Trophoblast cell (in vitro differentiated cells and primary cell): Measurements from ENCODE around the gene STK25.

Experiments
- DNase-seq, 2 donors: peaks; one replicate each; pipeline ENCODE4 v3.0.0-alpha.2; 2016
- H2AFZ ChIP-seq: 2 replicates; pipeline ENCODE4 v1.6.1; 2013; ENCODE audit warnings: low read length, moderate library complexity, mild to moderate bottlenecking; ENCODE audit not compliant: insufficient read depth, poor library complexity
- H2AK5ac ChIP-seq: 2 replicates; pipeline ENCODE4 v1.6.1; 2013; ENCODE audit warnings: mild to moderate bottlenecking, low read length
- H2BK120ac ChIP-seq: 2 replicates; pipeline ENCODE4 v1.6.1; 2013; ENCODE audit warnings: low read length, mild to moderate bottlenecking, moderate library complexity; ENCODE audit not compliant: insufficient read depth, poor library complexity
- H2BK12ac ChIP-seq: 2 replicates; pipeline ENCODE4 v1.6.1; 2013; ENCODE audit warnings: mild to moderate bottlenecking, low read length, moderate library complexity
- H2BK5ac ChIP-seq: 2 replicates; pipeline ENCODE4 v1.6.1; 2013; ENCODE audit warnings: low read length, low read depth, moderate library complexity, mild to moderate bottlenecking; ENCODE audit not compliant: poor library complexity
- H3K14ac ChIP-seq: 2 replicates; pipeline ENCODE4 v1.6.1; 2013; ENCODE audit warnings: mild to moderate bottlenecking, low read length
- H3K18ac ChIP-seq: 2 replicates; pipeline ENCODE4 v1.6.1; 2013; ENCODE audit warnings: mild to moderate bottlenecking, low read length
- H3K23ac ChIP-seq: 2 replicates; pipeline ENCODE4 v1.6.1; 2013; ENCODE audit warnings: low read length
- H3K27ac ChIP-seq: 2 replicates; pipeline ENCODE4 v1.5.1; 2013; ENCODE audit warnings: low read depth, mild to moderate bottlenecking, inconsistent platforms, low read length, moderate library complexity
- H3K27me3 ChIP-seq: 2 replicates; pipeline ENCODE4 v1.6.1; 2013; ENCODE audit warnings: inconsistent platforms, mild to moderate bottlenecking, low read length, moderate library complexity; ENCODE audit not compliant: insufficient read depth
- H3K36me3 ChIP-seq, 2 experiments: 1 replicate in 1 of 2; 2 replicates in 1 of 2; pipeline ENCODE4 v1.6.1; 2013; ENCODE audit warnings: low read length in 2 of 2, mild to moderate bottlenecking in 2 of 2, moderate library complexity in 1 of 2; ENCODE audit not compliant: insufficient read depth in 2 of 2, control insufficient read depth in 1 of 2
- H3K4ac ChIP-seq: 2 replicates; pipeline ENCODE4 v1.6.1; 2013; ENCODE audit warnings: low read depth, mild to moderate bottlenecking, low read length, moderate library complexity
- H3K4me1 ChIP-seq, 2 experiments: 1 replicate in 1 of 2; 2 replicates in 1 of 2; pipeline ENCODE4 v1.6.1; 2013; ENCODE audit warnings: low read length in 2 of 2, mild to moderate bottlenecking in 2 of 2, moderate library complexity in 1 of 2; ENCODE audit not compliant: insufficient read depth in 2 of 2, control insufficient read depth in 1 of 2
- H3K4me2 ChIP-seq: 2 replicates; pipeline ENCODE4 v1.6.1; 2013; ENCODE audit warnings: inconsistent platforms, mild to moderate bottlenecking, low read length, moderate library complexity
- H3K4me3 ChIP-seq: 2 replicates; pipeline ENCODE4 v1.5.1; 2013; ENCODE audit warnings: mild to moderate bottlenecking, low read depth, low read length, inconsistent platforms
- H3K79me1 ChIP-seq: one replicate; pipeline ENCODE4 v1.6.1; 2013; ENCODE audit warnings: low read length
- H3K79me2 ChIP-seq: 2 replicates; pipeline ENCODE4 v1.6.1; 2013; ENCODE audit warnings: low read length, mild to moderate bottlenecking; ENCODE audit not compliant: control insufficient read depth, insufficient read depth, poor library complexity
- H3K9ac ChIP-seq: 2 replicates; pipeline ENCODE4 v1.6.1; 2013; ENCODE audit warnings: mild to moderate bottlenecking, low read length
- H3K9me3 ChIP-seq: 2 replicates; pipeline ENCODE4 v1.6.1; 2013; ENCODE audit warnings: low read depth, mild to moderate bottlenecking, control low read depth, inconsistent platforms, low read length; ENCODE audit not compliant: insufficient read depth
- H4K12ac ChIP-seq: 2 replicates; pipeline ENCODE4 v1.6.1; 2013; ENCODE audit warnings: low read depth, mild to moderate bottlenecking, low read length, moderate library complexity
- H4K8ac ChIP-seq: 2 replicates; pipeline ENCODE4 v1.6.1; 2013; ENCODE audit warnings: low read depth, mild to moderate bottlenecking, low read length, moderate library complexity
- H4K91ac ChIP-seq: one replicate; pipeline ENCODE4 v1.6.1; 2013; ENCODE audit warnings: low read depth, mild to moderate bottlenecking, low read length, moderate library complexity
- WGBS: extraction: QIAGEN DNeasy Blood & Tissue Kit; methylation state at CpG from one replicate; pipeline ENCODE4 v1.1.7; 2013; ENCODE audit warnings: missing lambda C conversion rate; ENCODE audit not compliant: insufficient read length, insufficient coverage; ENCODE audit errors: extremely low coverage; 5-methylcytosine and 5-hydroxymethylcytosine counted together

Gene STK25

GRCh38 chr2:241498115-241499070 lies 10.0 kb downstream of the STK25 start:
- H3K4me1 ChIP-seq, result no peaks in the 10 kb centered on the region
- H3K36me3 ChIP-seq, result peaks cover 79% of the 10 kb centered on the region in 2 experiments
- no peak overlapping the region for H3K9ac ChIP-seq
- H3K79me1 ChIP-seq, result no peaks in the 10 kb centered on the region
- H3K23ac ChIP-seq, result no peak overlapping the region
- no peak overlapping the region for H2AK5ac ChIP-seq
- H3K4me2 ChIP-seq, result no peak overlapping the region
- H3K18ac ChIP-seq, result no peak overlapping the region
- H4K91ac ChIP-seq, result no peak overlapping the region
- H3K14ac ChIP-seq, result no peak overlapping the region
- H2BK12ac ChIP-seq, result no peak overlapping the region
- DNase-seq, result no peak
- no peaks in the 10 kb centered on the region for H3K79me2 ChIP-seq
- H2BK120ac ChIP-seq, result no peak overlapping the region
- no peak overlapping the region for H3K4me3 ChIP-seq
- H2AFZ ChIP-seq, result no peak overlapping the region
- no peak overlapping the region for H4K8ac ChIP-seq
- peaks cover 5% of the 10 kb centered on the region for H3K9me3 ChIP-seq
- no peak overlapping the region for H4K12ac ChIP-seq
- H3K27me3 ChIP-seq, result no peaks in the 10 kb centered on the region
- no peak overlapping the region for H3K4ac ChIP-seq
- H3K27ac ChIP-seq, result no peak overlapping the region
- WGBS, result no CpG with 5 or more reads among the region's 36 CpGs
- no peak overlapping the region for H2BK5ac ChIP-seq

- Histone ChIP-seq H4K12ac (no peak overlapping the region), H3K4me3 (no peak overlapping the region), H3K23ac (no peak overlapping the region), H3K79me2 (no peaks in the 10 kb centered on the region), H3K4ac (no peak overlapping the region), H2AK5ac (no peak overlapping the region), H3K36me3 (peaks cover 84 to 86% of the 10 kb centered on the region in 2 experiments), H2BK5ac (no peak overlapping the region), H3K27me3 (no peaks in the 10 kb centered on the region), H2AFZ (no peak overlapping the region), H3K27ac (no peak overlapping the region), H4K8ac (no peak overlapping the region), H4K91ac (no peak overlapping the region), H3K9ac (no peak overlapping the region), H3K79me1 (no peaks in the 10 kb centered on the region), H2BK120ac (no peak overlapping the region), H2BK12ac (no peak overlapping the region), H3K4me2 (no peak overlapping the region), H3K18ac (no peak overlapping the region), H3K14ac (no peak overlapping the region), H3K9me3 (peaks cover 5% of the 10 kb centered on the region), H3K4me1 (no peaks in the 10 kb centered on the region)
- WGBS, result no CpG with 5 or more reads among the region's 29 CpGs
- no peak for DNase-seq
These were observed 11.2 kb downstream of the STK25 start for GRCh38 chr2:241496904-241497877.

GRCh38 chr2:241496003-241496707 lies 12.2 kb downstream of the STK25 start:
- Histone ChIP-seq H4K12ac (no peak overlapping the region), H3K14ac (no peak overlapping the region), H2BK12ac (no peak overlapping the region), H2AFZ (no peak overlapping the region), H3K4me2 (no peak overlapping the region), H3K79me1 (no peaks in the 10 kb centered on the region), H4K91ac (no peak overlapping the region), H3K36me3 (peaks cover 83 to 85% of the 10 kb centered on the region in 2 experiments), H3K9me3 (peaks cover 5% of the 10 kb centered on the region), H2BK5ac (no peak overlapping the region), H2BK120ac (no peak overlapping the region), H3K4me3 (no peak overlapping the region), H3K18ac (no peak overlapping the region), H3K4ac (no peak overlapping the region), H2AK5ac (no peak overlapping the region), H3K4me1 (no peaks in the 10 kb centered on the region), H3K27ac (no peak overlapping the region), H4K8ac (no peak overlapping the region), H3K23ac (no peak overlapping the region), H3K27me3 (no peaks in the 10 kb centered on the region), H3K9ac (no peak overlapping the region), H3K79me2 (no peaks in the 10 kb centered on the region)
- no peak for DNase-seq
- WGBS, result no CpG with 5 or more reads among the region's 28 CpGs
